Measurements from ENCODE around the gene DMAC2. TPM values are rescaled to one million over a fixed set of nuclear protein-coding genes. Genes with fewer than 3 reads are reported as not detected.

Gene DMAC2
- total and polyA plus RNA-seq, 2 of the 13 experiments (the other 11 are each of a cell fraction or from before 2014, with no cell fraction given) = 39.0 to 66.0 TPM

DNA sequence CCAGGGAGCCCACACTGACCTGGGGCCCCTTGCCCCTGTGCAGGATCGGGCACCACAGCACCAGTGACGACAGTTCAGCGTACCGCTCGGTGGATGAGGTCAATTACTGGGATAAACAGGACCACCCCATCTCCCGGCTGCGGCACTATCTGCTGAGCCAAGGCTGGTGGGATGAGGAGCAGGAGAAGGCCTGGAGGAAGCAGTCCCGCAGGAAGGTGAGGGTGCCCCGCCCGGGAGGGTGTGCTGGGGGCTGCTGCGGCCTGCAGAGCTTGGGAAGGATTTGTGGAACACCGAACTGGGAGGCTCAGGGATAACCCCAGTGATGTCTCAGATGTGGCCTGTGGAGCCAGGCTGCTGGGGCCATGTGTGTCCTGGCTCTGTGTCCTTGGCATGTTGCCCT lies 16.8 kb downstream of the DMAC2 start:
- Histone ChIP-seq H3K79me2 (ENCODE audit: insufficient read depth, low read length) (no peaks in the 10 kb centered on the region), H3K36me3 (replicated peaks in 1 of 2; ENCODE audit: control insufficient read depth in 1 of 2, insufficient read depth in 2 of 2, low read length in 2 of 2) (peaks cover 20 to 32% of the 10 kb centered on the region in 2 experiments; a peak in 4 of 5 replicates), H2AFZ (ENCODE audit: low read length) (no peak overlapping the region), H3K4me1 (ENCODE audit: insufficient read depth, low read length) (peaks cover 36% of the 10 kb centered on the region), H3K4me2 (ENCODE audit: low read depth, low read length) (no peak overlapping the region), H3K9ac (ENCODE audit: insufficient read depth, low read depth, low read length) (no peak overlapping the region), H3K27ac (ENCODE audit: extremely low read length, insufficient read depth, low read length) (no peak overlapping the region), H3K9me3 (ENCODE audit: low read length) (no peaks in the 10 kb centered on the region), H3K4me3 (replicated peaks in 1 of 3; ENCODE audit: insufficient read depth in 1 of 3, low read depth in 2 of 3, low read length in 3 of 3) (no peak overlapping the region), H3K27me3 (ENCODE audit: control insufficient read depth in 1 of 2, insufficient read depth in 2 of 2, low read length in 2 of 2) (no peaks in the 10 kb centered on the region), H4K20me1 (ENCODE audit: insufficient read depth, low read length) (no peaks in the 10 kb centered on the region)
- FAIRE-seq (no peak), DNase-seq (ENCODE audit: low spot score) (no peak), ATAC-seq (no peak)
- ChIA-PET POLR2A (interaction anchor here (2.9 kb wide), 1 partner anchor 17 kb away, joined by 18 read pairs; the partner anchor contains the start of gene DMAC2), CTCF (ENCODE audit: low intra/inter-chr PET ratio, low total read pairs) (no interaction called here)
- WGBS (ENCODE audit: low lambda C conversion rate) = 97% methylated on average over 12 of the region's 12 CpGs
- TF ChIP-seq ZBTB38 (CRISPR knock-in tag; IDR thresholded peaks at IDR 0.05) = 0 out of 2 replicates have a peak, but pooled peaks have one; percentile 2
- TF ChIP-seq, protein P1, sequence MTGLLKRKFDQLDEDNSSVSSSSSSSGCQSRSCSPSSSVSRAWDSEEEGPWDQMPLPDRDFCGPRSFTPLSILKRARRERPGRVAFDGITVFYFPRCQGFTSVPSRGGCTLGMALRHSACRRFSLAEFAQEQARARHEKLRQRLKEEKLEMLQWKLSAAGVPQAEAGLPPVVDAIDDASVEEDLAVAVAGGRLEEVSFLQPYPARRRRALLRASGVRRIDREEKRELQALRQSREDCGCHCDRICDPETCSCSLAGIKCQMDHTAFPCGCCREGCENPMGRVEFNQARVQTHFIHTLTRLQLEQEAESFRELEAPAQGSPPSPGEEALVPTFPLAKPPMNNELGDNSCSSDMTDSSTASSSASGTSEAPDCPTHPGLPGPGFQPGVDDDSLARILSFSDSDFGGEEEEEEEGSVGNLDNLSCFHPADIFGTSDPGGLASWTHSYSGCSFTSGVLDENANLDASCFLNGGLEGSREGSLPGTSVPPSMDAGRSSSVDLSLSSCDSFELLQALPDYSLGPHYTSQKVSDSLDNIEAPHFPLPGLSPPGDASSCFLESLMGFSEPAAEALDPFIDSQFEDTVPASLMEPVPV (CRISPR knock-in tag; IDR thresholded peaks at IDR 0.05) = no peak
- in situ Hi-C loops (cut with HindIII; ENCODE audit: extremely low pct_ligation_motif_present, low pct_unique_long_range_greater_than_20kb) = no loop called here
- intact Hi-C loops (cut with micrococcal nuclease; ENCODE audit: unreplicated experiment) = no loop called here
- no TSS peak for BruUV-seq (replicated peaks)

DNA sequence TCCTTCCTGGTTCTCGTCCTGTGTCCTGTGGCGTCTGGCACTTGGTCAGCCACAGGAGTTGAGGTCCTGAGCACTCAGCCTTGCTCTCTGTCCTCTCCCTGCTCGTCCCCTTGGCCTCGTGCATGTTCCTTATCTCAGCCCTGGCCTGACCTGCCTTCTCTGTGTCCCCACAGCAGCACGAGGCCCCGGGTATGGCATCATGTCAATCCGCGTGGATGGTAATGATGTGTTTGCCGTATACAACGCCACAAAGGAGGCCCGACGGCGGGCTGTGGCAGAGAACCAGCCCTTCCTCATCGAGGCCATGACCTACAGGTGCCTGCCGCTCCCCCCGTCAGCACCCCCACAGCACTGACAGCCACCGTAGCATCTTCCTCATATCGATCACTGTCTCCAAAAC lies 17.3 kb downstream of the DMAC2 start:
- Histone ChIP-seq H3K79me2 (ENCODE audit: insufficient read depth, low read length) (no peaks in the 10 kb centered on the region), H3K27me3 (ENCODE audit: control insufficient read depth in 1 of 2, insufficient read depth in 2 of 2, low read length in 2 of 2) (no peaks in the 10 kb centered on the region), H3K9me3 (ENCODE audit: low read length) (no peaks in the 10 kb centered on the region), H3K4me1 (ENCODE audit: insufficient read depth, low read length) (peaks cover 31% of the 10 kb centered on the region), H4K20me1 (ENCODE audit: insufficient read depth, low read length) (no peaks in the 10 kb centered on the region), H3K27ac (ENCODE audit: extremely low read length, insufficient read depth, low read length) (no peak overlapping the region), H3K4me2 (ENCODE audit: low read depth, low read length) (no peak overlapping the region), H2AFZ (ENCODE audit: low read length) (no peak overlapping the region), H3K9ac (ENCODE audit: insufficient read depth, low read depth, low read length) (no peak overlapping the region), H3K36me3 (replicated peaks in 1 of 2; ENCODE audit: control insufficient read depth in 1 of 2, insufficient read depth in 2 of 2, low read length in 2 of 2) (peaks cover 20 to 32% of the 10 kb centered on the region in 2 experiments; a peak in 4 of 5 replicates), H3K4me3 (replicated peaks in 1 of 3; ENCODE audit: insufficient read depth in 1 of 3, low read depth in 2 of 3, low read length in 3 of 3) (no peak overlapping the region)
- 86% methylated on average over 18 of the region's 18 CpGs for WGBS (ENCODE audit: low lambda C conversion rate)
- POLR2A ChIA-PET = no interaction called here
- intact Hi-C loops (cut with micrococcal nuclease; ENCODE audit: unreplicated experiment) (no loop called here), in situ Hi-C loops (cut with HindIII; ENCODE audit: extremely low pct_ligation_motif_present, low pct_unique_long_range_greater_than_20kb) (no loop called here)
- CTCF ChIA-PET (ENCODE audit: low intra/inter-chr PET ratio, low total read pairs) = no interaction called here
- DNase-seq (ENCODE audit: low spot score) = no peak
- no peak for ATAC-seq
- BruUV-seq (replicated peaks) = no TSS peak
- no peak for FAIRE-seq
- TF ChIP-seq, protein P2, sequence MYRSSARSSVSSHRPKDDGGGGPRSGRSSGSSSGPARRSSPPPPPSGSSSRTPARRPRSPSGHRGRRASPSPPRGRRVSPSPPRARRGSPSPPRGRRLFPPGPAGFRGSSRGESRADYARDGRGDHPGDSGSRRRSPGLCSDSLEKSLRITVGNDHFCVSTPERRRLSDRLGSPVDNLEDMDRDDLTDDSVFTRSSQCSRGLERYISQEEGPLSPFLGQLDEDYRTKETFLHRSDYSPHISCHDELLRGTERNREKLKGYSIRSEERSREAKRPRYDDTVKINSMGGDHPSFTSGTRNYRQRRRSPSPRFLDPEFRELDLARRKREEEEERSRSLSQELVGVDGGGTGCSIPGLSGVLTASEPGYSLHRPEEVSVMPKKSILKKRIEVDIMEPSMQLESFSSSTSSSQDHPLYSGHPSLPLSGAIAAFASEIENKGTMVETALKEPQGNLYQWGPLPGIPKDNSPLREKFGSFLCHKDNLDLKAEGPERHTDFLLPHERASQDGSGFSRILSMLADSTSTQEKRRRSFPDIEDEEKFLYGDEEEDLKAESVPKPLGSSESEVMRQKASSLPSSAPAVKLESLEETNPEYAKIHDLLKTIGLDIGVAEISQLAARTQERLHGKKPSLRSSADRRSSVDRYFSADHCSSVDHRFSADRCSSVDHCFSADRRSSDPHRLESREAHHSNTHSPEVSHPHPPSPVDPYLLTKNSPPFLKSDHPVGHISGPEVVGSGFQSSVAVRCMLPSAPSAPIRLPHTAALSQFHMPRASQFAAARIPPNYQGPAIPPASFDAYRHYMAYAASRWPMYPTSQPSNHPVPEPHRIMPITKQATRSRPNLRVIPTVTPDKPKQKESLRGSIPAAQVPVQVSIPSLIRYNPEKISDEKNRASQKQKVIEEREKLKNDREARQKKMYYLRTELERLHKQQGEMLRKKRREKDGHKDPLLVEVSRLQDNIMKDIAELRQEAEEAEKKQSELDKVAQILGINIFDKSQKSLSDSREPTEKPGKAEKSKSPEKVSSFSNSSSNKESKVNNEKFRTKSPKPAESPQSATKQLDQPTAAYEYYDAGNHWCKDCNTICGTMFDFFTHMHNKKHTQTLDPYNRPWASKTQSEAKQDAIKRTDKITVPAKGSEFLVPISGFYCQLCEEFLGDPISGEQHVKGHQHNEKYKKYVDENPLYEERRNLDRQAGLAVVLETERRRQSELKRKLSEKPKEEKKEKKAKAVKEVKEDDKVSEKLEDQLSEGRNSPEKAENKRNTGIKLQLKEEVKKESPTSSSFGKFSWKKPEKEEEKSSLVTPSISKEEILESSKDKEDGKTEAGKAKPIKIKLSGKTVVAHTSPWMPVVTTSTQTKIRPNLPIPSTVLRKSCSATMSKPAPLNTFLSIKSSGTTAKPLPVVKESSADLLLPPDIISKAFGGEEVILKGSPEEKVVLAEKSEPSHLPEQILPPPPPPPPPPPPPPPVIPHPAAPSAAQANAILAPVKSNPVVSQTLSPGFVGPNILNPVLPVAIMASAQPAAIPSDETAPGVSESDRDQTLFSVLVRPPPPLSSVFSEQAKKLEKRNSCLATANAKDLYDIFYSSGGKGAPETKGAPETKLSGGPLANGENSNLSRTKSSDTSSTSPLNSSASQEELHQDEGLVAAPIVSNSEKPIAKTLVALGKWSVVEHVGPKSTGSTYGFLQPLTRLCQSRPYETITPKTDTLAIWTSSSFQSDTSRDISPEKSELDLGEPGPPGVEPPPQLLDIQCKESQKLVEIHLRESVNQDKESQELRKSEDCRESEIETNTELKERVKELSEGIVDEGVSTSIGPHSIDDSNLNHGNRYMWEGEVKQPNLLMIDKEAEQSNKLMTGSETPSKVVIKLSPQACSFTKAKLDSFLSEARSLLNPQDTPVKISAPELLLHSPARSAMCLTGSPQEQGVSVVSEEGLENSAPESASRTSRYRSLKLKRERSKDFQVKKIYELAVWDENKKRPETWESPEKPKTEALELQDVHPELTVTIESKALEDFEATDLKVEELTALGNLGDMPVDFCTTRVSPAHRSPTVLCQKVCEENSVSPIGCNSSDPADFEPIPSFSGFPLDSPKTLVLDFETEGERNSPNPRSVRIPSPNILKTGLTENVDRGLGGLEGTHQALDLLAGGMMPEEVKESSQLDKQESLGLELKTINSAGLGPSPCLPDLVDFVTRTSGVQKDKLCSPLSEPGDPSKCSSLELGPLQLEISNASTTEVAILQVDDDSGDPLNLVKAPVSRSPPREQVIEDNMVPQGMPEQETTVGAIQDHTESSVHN (CRISPR knock-in tag; IDR thresholded peaks at IDR 0.05) = no peak
- TF ChIP-seq MAFK (conservative IDR thresholded peaks at IDR 0.05 in 1 of 2, IDR thresholded peaks at IDR 0.05 in 1 of 2; ENCODE audit: low read length in 2 of 2) (no peak), ZNF501 (CRISPR knock-in tag; IDR thresholded peaks at IDR 0.05) (no peak), HNRNPLL (IDR thresholded peaks at IDR 0.05; ENCODE audit: low read depth, low read length, poor library complexity, severe bottlenecking) (no peak), KDM5A (IDR thresholded peaks at IDR 0.05; ENCODE audit: borderline replicate concordance, low read length) (no peak)

Measured in HepG2 (cell line).